NCI-H1930 (cell line): ENCODE results near the gene PREX1.
"Not testable (repeated sequence)": the region's sequence is repeated elsewhere in the genome, so short reads cannot be mapped to it uniquely, and the experiment has no call there.

Source experiments
- DNase-seq, 2 experiments: peaks; one replicate each; lab custom pipeline; 2025; lab: John Stamatoyannopoulos, UW

Gene PREX1

DNA sequence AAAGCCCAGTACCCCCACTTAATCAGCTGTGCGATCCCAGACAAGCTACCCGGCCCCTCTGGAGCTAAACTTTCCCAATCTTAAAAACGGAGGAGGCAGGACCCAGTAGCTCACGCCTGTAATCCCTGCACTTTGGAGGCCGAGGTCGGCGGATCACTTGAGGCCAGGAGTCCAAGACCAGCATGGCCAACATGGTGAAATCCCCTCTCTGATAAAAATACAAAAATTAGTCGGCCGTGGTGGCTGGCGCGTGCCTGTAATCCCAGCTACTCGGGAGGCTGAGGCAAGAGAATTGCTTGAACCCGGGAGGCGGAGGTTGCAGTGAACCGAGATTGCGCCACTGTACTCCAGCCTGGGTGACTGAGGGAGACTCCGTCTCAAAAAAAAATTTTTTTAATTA lies 1.3 kb downstream of the PREX1 start:
- not testable (repeated sequence) for DNase-seq

DNA sequence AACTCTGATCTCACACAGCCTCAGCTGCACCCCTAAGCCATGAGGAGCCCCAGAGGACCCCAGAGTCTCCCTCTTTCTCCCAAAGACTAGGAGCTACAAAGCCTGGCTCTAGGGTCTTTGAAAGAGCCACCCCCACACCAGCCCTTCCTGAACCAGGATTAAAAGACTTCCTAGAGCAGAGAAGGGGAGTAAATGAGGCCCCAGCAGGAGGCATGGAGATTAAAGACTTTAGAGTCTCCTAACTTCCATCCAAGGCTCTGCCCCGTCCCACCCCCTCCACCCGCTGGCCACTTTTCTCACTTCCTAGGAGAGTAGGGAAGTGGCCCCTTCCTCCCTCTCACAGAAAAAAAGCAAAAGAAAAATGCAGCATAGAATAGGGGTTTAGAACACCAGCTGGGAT lies 1.7 kb downstream of the PREX1 start:
- no peak for DNase-seq

DNA sequence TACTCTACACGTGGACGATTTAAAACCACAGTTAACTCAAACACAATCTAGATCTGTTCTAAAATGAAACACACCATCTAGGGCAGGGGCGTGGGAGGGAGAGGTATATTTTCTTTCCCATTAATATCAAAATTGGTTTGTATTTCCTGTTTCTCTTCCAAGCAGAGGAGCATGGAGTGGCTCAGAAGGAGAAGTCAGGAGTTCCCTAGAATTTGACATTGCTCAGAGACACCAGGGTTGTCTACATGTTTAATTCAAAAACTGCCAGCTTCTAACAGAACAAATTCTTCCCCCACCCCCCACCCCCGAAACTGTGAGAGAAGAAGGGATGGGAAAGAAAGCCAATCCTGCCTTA lies 2.3 kb downstream of the PREX1 start:
- DNase-seq, result no peak

DNA sequence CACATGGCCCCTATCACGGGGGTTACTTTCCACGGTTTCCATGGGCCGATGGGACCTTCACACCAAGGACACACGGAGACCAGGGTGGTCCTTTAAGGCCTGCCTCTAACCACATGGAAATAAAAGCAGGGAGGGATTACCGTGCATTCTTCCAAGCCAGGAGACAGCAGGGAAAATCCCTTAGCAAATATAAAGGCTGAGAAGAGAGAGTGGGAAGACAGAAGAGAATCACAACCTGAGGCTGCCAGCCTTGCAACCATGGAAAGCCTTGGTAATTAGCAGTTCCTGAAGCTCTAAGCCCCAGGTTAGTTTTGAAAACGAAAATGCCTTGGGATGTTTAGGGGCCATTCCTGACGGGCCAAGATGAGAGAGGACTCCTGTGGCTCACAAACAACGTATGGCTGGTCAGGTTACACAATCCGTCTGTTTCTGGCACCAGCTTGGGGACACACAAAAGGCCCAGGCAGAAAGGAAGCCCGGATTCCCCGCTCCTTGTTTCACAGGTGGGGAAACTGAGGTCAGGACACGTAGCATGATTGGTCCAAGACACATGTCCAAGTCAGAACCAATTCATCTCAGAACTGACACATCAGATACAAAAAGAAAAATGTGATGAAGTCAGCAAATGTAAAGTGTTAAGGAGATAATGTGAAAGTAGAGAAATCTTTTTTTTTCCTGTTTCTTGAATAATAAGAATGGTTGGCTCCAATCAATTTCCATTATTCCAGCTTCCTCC lies 2.8 kb downstream of the PREX1 start:
- no peak for DNase-seq

DNA sequence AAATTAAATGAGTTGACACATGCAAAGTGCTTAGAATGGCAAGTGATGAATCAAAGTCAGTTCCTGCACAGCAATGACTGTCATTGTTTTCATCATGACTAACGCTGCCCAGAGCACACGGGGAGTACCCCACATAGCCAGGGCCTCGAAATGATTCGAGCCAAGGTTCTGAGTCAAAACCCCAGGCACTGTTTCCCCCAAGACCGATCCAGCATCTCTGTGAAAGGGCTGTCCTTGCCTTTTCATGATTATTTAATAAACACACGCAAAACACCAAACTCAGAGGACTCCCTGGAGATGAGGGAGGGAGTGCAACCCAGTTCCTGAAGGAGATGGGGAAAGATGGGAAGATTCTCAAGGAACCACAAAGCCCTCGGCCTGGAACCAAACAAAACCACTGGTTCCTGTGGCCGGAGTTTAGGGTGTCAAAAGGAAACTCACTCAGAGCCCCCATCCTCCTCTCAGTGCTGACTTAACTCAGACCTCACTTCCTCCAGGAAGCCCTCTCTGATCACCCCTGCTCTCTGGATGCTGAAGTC lies 3.8 kb downstream of the PREX1 start:
- DNase-seq, result no peak

DNA sequence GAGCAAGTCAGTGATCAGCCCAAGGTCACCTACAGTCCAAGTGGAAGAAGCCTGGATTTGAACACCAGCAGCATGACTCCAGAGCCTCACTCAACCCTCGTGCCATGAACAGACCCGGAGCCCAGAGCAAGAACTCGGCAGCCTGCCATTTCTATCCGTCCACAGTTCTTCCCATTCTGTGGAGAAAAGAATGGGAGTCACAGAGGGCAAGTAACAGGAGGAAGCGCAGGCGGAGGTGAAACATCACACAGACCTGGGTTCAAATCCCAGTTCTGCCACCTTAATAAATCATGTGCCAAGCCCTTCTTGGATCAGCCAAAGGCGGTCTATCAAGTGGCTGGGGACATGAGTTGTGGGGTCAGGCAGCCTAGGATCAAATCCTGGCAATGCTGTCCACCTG lies 4.3 kb downstream of the PREX1 start:
- no peak for DNase-seq

DNA sequence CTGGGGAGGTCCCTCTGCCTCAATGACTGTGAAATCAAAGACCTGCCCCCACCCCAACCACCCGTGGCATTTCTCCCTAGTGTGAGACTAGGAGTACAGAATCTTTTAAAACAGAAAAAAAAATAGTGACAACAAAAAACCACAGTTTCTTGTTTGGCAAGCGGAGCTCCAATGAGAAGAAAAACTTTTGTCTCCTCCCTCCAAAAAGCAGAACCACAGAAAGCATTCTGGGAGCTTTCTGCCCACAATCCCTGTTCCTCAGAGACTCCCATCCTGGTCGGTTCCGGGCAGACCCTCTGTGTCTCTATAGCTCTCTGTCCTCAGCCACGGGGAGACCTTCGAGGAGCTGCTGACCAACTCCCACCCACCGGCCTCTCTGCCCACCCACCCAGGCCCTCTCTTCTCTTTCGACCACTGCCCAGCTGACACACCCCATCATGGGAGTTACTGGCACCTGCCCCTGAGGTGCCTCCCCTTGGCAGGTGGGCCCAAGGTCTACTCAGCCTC lies 4.9 kb downstream of the PREX1 start:
- DNase-seq, result no peak

DNA sequence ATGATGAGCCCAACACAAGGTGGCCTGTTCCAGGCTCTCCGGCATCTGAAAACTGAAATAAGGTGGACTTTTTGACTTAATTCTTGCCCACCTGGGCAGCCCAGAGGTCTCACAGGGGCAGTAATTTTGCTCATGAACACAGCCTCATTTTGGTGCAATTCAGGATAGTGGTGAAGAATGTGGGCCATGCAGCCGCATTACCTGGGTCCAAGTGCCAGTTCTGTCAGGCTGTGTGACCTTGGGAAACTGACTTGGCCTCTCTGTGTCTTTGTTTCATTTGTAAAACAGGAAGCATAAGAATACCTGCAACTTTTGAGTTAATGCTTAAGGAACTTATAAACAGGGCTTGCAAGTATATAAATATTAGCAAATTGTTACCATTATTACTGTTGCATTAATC lies 5.6 kb downstream of the PREX1 start:
- no peak for DNase-seq

DNA sequence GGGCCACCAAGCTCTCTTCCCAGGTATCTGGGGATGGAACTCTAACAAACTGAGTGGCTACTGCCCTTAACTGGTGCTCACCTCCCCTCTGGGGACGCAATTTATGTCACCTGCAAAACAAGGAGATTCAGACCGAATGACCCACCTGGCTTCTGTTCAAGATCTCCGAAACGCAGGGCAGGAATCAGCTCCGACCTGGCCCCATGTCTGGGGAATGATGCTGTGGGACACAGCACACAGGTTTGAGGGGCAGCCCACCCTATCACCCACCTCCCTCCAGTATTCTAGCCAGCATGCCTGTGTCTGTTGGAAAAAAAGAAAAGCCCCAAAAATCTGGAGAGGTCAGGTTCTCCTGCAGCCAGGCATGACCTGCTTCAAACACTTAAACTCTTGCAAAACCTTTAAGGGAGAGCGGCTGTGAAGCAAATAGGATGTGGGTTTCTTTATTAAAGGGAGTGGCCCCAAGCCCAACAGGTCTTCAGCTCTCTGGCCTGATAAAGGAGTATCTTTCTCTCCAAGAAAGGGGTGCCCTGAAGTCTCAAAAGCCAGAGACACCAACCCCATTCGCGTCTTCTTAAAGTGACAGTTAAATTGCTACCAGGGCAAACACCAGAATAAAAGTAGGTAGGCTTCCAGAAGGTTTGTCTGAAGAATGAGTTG lies 6.4 kb downstream of the PREX1 start:
- no peak for DNase-seq

DNA sequence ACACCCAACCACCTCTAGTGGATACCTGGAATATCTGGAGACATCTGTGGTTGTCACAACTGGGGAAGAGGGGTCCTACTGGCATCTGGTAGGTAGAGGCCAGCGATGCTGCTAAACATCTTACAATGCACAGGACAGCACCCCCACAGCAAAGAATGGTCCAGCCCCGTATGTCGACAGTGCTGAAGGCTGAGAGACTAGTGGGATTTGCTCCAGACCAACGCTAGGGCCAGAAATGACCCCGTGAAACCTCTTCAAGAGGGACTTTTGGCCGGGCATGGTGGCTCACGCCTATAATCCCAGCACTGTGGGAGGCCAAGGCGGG lies 7.2 kb downstream of the PREX1 start:
- no peak for DNase-seq

DNA sequence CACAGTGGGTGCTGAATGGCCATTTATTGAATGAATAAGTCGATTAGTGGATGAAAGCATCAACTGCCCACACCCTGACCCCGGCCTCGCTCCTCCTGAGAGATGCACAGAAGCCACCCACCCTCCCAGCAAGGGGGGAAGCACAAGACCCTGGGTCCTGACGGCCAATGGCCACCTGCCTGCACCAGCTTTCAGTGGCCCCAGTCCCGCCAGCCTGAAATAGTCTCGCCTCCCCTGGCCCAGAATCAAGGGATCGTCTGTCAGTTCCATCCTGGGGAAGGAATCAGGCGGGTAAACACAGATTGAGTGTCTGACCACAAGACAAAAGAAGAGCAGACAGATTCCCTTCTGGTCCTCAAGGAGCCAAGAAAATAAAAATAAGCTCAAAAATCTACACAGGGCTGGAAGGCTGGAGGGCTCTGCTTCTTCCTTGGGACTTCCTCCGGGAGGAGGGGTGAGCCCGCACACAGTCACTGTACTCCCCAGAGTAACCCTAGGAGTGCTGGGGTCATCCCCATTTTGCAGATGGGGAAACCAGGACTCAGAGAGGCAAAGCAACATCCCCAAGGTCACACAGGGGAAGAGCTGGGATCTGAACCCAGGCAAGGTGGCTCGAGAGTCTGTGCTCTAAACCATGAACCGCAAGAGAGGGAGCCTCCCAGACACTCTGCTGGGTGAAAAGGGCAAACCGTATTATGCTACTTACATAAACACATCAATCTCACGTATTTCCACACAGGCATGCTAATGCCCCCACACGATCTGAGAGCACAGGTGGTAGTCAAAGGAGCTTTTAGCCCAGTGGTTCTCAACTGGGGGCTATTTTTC lies 7.8 kb downstream of the PREX1 start:
- DNase-seq, result no peak

DNA sequence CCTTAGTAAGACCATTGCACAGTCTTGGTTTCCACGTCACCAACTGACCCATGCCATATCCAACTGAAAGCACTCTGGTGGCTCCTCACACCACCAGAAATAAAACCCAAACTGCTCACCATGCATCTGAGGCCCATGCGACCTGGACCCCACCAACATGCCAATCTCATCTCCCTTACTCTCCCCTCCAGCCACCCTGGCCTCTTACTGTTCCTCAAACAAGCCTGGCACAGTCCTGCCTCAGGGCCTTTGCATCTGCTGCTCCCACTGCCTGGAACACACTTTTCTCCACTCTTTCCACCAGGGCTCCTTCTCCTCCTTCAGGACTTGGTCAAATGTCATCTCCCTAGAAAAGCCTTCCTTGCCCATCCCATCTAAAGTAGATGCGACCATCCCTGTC lies 8.7 kb downstream of the PREX1 start:
- DNase-seq, result no peak

DNA sequence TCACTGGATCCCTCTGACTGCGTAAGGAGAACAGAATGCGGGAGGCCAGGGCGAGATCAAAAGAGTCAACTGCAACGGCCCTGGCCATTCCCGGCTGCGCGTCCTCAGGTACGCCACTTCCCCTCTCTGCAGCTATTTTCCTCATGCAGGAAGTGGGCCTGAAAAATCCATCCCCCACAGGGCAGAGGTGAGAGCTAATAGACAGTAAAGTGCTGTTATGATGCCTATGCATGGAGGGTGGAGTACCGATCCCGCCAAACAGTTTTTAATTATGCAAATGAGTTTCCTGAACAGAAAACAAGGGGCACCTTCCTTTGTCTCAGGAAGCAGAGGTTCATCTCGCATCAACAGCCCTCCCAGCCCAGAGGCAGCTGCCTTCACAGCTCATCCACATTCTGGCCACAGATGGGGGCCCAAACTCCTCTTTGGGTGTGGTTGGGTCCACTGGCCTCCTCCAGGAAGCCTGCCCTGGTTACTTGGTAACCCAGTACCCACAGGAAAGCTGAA lies 9.3 kb downstream of the PREX1 start:
- DNase-seq, result no peak

DNA sequence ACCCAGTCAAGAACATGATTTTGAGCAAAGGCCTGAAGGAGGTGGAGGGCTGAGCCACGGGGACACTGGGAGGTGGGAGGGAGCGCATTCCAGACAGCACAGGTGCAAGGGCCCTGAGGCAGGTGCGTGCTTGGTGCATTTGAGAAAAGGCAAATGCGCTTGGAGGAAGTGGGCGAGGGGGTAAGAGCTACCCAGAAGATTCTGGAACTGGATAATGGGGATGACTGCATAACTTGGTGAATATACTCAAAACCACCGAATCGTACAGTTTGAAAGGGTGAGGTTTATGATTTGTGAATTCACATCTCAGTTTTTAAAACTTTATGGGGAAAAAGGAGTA lies 9.8 kb downstream of the PREX1 start:
- no peak for DNase-seq

DNA sequence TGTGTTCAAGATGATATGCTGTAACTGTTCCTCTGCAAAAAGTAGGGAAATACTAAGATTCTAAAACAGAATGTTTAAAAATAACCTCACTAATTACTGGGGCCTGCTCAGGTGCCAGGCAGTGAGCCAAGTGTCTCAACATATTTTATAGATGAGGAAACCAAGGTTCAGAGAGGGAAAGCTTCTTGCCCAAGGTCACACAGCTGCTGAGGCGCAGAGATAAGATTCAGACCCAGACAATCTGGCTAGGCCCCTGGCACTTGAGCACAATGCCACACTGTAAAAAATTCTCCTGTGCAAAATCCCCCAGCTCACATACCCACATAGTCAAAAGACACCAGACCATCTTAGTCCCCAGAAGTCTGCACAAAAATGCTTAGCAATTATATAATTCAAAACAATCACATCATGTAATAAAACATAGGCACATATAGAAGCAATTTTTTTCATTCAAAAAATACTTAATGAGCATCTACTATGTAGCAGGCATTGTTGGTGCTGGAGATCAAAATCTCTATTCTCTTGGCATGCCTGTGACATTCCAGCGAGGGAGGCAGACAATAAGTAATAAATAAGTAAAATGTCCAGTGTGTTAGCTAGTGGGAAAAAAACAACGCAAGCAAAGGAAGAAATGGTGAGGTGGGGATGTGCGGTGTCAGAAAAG lies 10.3 kb downstream of the PREX1 start:
- no peak for DNase-seq

DNA sequence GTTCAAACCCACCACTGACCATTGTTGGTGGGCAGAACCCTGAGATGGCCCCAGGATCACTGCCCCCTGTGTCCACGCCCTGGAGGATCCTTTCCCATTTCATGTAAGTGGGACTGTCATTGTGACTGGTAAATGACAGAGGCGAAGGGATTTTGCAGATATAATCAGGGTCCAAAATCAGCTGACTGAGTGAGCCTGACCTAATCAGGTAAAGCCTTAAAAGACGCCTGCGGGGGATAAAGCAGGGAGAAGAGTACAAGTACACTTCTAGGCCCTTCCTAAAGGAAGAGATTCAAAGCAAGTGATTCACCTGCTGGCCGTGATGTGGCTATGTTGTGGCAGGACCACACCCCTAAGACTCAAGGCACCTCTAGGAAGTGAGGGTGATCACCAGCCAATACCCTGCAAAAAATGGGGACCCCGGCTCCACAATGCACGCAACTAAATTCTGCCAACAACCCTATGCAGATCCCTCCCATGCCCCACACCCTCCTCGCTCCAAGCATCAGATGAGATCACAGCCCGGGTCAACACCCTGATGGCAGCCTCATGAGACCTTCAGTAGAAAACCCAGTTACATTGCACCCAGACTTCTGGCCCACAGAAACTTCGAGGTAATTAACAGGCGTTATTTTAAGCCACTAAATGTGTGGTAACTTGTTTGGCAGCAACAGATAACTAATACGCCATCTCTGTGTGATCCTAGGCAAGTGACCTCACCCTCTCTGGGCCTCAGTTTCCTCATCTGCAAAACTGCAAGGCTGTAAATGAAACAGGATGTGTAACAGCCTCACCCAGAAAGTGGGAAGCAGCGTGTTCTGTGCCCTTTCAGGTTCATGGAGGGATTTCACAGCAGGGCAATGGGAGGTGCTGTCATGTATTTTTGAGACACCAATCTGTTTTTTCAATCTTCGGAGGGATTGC lies 11.3 kb downstream of the PREX1 start:
- no peak for DNase-seq

DNA sequence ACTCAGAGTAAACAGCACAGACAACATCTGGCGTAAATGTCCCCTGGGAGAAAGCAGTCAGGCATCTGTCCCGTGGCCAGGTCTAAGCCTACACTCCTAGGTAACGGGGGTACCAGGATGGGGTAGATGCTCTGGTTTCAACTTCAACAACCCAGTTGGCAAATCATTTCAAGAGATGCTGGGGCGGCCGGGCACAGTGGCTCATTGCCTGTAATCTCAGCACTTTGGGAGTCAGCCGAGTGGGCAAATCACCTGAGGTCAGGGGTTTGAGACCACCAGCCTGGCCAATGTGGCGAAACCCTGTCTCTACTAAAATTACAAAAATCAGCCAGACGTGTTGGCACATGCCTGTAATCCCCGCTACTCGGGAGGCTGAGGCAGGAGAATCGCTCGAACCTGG lies 12.3 kb downstream of the PREX1 start:
- DNase-seq, result no peak

DNA sequence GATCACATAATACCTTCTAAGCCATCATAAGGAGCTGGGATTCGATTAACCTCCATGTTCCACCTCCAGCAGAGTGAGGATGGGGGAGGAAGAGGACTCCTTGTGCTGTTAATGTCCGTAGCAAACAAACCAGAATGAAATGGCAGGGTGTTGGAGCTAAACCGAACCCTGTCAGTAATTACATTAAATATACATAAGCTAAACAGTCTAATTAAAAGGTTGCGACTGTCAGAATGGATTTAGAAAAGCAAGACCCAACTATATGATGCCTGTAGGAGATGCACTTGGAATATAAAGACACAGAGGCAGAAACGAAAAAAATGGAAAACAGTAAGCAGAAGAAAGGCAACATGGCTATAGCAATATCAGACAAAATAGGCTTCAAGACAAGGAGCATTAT lies 13.2 kb downstream of the PREX1 start:
- DNase-seq, result no peak

DNA sequence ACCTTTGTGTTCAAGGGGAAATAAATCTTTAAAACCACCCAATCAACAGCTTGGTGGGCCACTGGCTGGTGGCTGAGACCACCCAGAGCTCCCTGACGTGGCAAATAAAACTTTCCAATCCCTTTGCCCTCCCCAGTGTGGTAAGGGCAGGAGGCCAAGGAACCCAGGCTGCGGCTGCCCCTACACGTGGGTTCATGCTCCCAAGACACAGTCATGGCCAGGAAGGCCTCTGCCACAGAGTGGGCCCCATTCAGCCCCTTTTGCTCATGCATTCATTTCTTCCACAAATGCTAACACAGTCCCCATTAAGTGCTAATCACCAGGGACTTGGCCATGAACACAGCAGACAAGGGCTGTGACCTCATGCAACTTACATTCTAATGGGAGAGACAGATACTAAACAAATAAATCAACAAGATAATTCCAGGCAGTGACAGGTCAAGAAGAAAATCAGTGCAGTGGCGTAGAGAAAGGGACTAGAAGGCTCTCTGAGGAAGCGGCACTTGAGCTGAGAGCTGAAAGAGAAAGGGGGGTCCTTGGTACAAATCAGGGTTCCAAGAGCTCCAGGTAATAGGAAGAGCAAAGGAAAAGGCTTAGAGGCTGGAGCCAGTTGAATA lies 13.8 kb downstream of the PREX1 start:
- no peak for DNase-seq

DNA sequence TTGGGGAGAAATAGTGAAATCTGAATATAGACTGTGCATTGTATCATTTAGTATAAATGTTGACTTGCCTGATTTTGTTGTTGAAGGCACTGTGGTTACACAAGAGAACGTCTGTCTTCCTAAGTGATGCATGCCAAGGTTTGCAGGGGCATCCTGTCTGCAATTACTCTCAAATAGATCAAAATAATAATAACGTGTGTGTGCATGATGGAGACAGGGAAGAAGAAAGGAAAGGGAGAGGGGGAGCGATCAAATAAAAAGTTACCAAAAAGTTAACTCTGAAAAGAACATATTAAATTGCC lies 14.4 kb downstream of the PREX1 start:
- no peak for DNase-seq
